DOHH2 (cell line): ENCODE measurements around the gene KCNAB1.
"Not testable (repeated sequence)": the region's sequence is repeated elsewhere in the genome, so short reads cannot be mapped to it uniquely, and the experiment has no call there.

Experiments used
- H3F3A ChIP-seq: fragments of 200-600 bp; sonication (generic), shearing (Covaris generic); 2 replicates; pipeline ENCODE4 v1.6.0; 2016; ENCODE audit warnings: antibody characterized with exemption, mild to moderate bottlenecking; ENCODE audit not compliant: control insufficient read depth, insufficient read depth
- H3K27ac ChIP-seq: fragments of 200-600 bp; sonication (generic); 2 replicates; pipeline ENCODE4 v1.5.1; 2014; ENCODE audit warnings: low read depth, mild to moderate bottlenecking, low read length, moderate library complexity
- H3K27me3 ChIP-seq: fragments of 200-600 bp; sonication (generic); 2 replicates; pipeline ENCODE4 v1.6.1; 2014; ENCODE audit warnings: mild to moderate bottlenecking, low read length, mixed read lengths; ENCODE audit not compliant: control insufficient read depth
- H3K36me3 ChIP-seq: fragments of 200-600 bp; sonication (generic); 2 replicates; pipeline ENCODE4 v1.6.1; 2014; ENCODE audit warnings: mild to moderate bottlenecking, low read length, moderate library complexity, mixed read lengths; ENCODE audit not compliant: control insufficient read depth
- H3K4me1 ChIP-seq: fragments of 200-600 bp; sonication (generic); 2 replicates; pipeline ENCODE4 v1.6.1; 2014; ENCODE audit warnings: mild to moderate bottlenecking, low read length, mixed read lengths; ENCODE audit not compliant: control insufficient read depth
- H3K4me2 ChIP-seq: fragments of 200-600 bp; sonication (generic); 2 replicates; pipeline ENCODE4 v1.6.0; 2014; ENCODE audit warnings: mild to moderate bottlenecking, low read length, moderate library complexity
- H3K4me3 ChIP-seq: fragments of 200-600 bp; sonication (generic); 2 replicates; pipeline ENCODE4 v1.5.1; 2014; ENCODE audit warnings: mild to moderate bottlenecking, low read length, mixed read lengths
- H3K79me2 ChIP-seq: fragments of 200-600 bp; sonication (generic); 2 replicates; pipeline ENCODE4 v1.6.1; 2014; ENCODE audit warnings: mild to moderate bottlenecking, low read length, mixed read lengths; ENCODE audit not compliant: control insufficient read depth
- H3K9me2 ChIP-seq: fragments of 200-600 bp; sonication (generic); replicated peaks from 2 replicates; pipeline ENCODE4 v1.6.1; 2014; ENCODE audit warnings: mild to moderate bottlenecking, low read length, mixed read lengths; ENCODE audit not compliant: control insufficient read depth
- H3K9me3 ChIP-seq: fragments of 200-600 bp; sonication (generic); 2 replicates; pipeline ENCODE4 v1.6.1; 2014; ENCODE audit warnings: antibody characterized with exemption, low read length, mixed read lengths; ENCODE audit not compliant: control insufficient read depth, insufficient read depth
- H4K20me1 ChIP-seq: fragments of 200-600 bp; sonication (generic); 2 replicates; pipeline ENCODE4 v1.6.0; 2014; ENCODE audit warnings: low read depth, mild to moderate bottlenecking, antibody characterized with exemption, low read length, moderate library complexity; ENCODE audit not compliant: control insufficient read depth, insufficient read depth
- EZH2phosphoT487 ChIP-seq: fragments of 200-600 bp; sonication (generic); IDR thresholded peaks from 2 replicates; pipeline ENCODE4 v1.6.1; 2017; ENCODE audit warnings: borderline replicate concordance, mild to moderate bottlenecking, antibody characterized with exemption, low read length, moderate library complexity, mixed read lengths
- TF ChIP-seq, protein P1 (sequence below): fragments of 200-600 bp; sonication (generic); IDR thresholded peaks from one replicate; pipeline ENCODE4 v1.5.1; 2014; ENCODE audit warnings: antibody characterized with exemption, mild to moderate bottlenecking, low read depth, low read length; ENCODE audit not compliant: poor library complexity, severe bottlenecking

Gene KCNAB1

DNA sequence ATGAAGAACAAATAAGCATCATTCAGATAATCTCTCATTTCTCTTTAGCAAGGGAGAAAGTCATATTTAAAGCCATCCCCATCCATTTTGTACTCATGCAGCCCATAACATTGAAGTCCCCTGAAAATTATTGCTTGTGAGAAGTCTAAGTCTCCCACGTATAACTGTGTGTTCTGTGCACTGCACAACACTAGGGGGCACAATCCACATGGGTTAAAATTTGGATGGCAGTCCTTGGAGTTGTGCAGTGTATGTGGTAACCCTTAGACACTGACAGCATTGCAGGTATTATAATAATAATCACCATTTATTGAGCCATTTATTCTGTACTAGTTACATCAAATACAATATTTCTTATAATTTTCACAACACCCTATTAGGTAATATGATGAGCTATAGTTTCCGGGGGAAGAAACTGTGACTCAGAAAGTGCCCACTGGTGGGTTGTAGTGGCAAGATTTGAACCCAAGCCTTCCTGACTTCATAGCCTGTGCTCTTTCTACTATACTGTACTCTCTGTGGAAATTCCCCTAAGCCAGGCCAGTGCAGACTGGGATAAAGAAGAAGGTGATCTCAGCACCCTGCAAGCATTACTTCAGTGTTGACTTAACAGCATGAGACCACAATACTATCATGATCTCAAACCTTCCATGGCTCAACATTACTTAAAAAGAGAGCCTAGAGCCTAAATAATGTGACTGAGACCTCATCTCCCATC lies 15.7 kb downstream of the KCNAB1 start:
- H3K4me3 ChIP-seq: no peak overlapping the region
- H3K9me3 ChIP-seq: no peaks in the 10 kb centered on the region
- no peaks in the 10 kb centered on the region for H4K20me1 ChIP-seq
- no peak overlapping the region for H3K27ac ChIP-seq
- no peaks in the 10 kb centered on the region for H3K79me2 ChIP-seq
- peaks cover 6% of the 10 kb centered on the region for H3K27me3 ChIP-seq
- H3K4me2 ChIP-seq: no peak overlapping the region
- H3K4me1 ChIP-seq: no peaks in the 10 kb centered on the region
- no peaks in the 10 kb centered on the region for H3K9me2 ChIP-seq
- TF ChIP-seq EZH2phosphoT487: no peak
- TF ChIP-seq, protein P1, sequence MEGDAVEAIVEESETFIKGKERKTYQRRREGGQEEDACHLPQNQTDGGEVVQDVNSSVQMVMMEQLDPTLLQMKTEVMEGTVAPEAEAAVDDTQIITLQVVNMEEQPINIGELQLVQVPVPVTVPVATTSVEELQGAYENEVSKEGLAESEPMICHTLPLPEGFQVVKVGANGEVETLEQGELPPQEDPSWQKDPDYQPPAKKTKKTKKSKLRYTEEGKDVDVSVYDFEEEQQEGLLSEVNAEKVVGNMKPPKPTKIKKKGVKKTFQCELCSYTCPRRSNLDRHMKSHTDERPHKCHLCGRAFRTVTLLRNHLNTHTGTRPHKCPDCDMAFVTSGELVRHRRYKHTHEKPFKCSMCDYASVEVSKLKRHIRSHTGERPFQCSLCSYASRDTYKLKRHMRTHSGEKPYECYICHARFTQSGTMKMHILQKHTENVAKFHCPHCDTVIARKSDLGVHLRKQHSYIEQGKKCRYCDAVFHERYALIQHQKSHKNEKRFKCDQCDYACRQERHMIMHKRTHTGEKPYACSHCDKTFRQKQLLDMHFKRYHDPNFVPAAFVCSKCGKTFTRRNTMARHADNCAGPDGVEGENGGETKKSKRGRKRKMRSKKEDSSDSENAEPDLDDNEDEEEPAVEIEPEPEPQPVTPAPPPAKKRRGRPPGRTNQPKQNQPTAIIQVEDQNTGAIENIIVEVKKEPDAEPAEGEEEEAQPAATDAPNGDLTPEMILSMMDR: peak; percentile 44
- no peaks in the 10 kb centered on the region for H3F3A ChIP-seq
- H3K36me3 ChIP-seq: no peaks in the 10 kb centered on the region

DNA sequence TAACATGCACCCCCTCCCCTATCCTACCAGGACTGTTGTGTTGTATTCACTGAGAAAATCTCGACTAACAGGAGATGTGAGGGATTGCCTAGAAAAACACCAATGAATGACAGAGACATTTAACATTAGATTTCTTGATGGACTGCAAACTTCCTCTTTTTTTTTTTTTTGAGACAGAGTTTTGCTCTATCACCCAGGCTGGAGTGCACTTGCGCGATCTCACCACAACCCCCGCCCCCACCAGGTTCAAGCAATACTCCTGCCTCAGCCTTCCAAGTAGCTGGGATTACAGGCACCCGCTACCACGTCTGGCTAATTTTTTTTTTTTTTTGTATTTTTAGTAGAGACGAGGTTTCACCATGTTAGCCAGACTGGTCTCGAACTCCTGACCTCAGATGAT lies 17.0 kb downstream of the KCNAB1 start:
- not testable (repeated sequence) for H3K9me3 ChIP-seq, H3K4me2 ChIP-seq, H3K79me2 ChIP-seq, H3K4me1 ChIP-seq, H3K27me3 ChIP-seq, H3K36me3 ChIP-seq, H3K9me2 ChIP-seq, H3F3A ChIP-seq, H3K27ac ChIP-seq, H4K20me1 ChIP-seq, H3K4me3 ChIP-seq

DNA sequence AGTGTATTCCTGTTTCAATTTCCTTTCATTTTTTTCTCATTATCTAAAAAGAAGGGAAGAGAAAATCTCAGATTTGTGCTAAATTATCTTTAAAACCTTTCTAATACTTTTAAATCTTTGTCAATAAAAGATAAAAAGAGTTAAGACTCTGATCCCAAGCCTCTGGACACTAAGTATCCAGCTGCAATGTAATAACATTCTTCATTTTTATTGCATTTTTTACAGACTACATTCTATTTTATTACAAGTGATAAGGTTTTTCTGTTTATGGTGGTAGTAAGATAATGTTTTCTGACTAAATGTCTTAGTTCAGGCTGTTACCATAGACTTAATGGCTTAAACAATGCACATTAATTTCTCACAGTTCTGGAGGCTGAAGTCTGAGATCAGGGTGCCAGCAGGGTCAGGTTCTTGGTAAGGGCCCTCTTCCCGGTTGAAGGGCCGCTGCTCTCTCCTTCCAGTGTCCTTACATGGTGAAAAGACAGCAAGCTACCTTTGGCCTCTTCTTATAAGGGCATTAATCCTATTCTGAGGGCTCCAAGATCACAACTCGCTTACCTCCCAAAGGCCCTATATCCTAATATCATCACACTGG lies 19.7 kb downstream of the KCNAB1 start:
- no peaks in the 10 kb centered on the region for H4K20me1 ChIP-seq
- H3F3A ChIP-seq: no peaks in the 10 kb centered on the region
- no peak for TF ChIP-seq EZH2phosphoT487
- TF ChIP-seq, protein P1: no peak
- H3K4me3 ChIP-seq: no peak overlapping the region
- H3K27me3 ChIP-seq: peaks cover 5% of the 10 kb centered on the region
- no peaks in the 10 kb centered on the region for H3K9me2 ChIP-seq
- H3K9me3 ChIP-seq: no peaks in the 10 kb centered on the region
- no peak overlapping the region for H3K27ac ChIP-seq
- H3K36me3 ChIP-seq: no peaks in the 10 kb centered on the region
- H3K4me2 ChIP-seq: no peak overlapping the region
- no peaks in the 10 kb centered on the region for H3K4me1 ChIP-seq
- no peaks in the 10 kb centered on the region for H3K79me2 ChIP-seq

DNA sequence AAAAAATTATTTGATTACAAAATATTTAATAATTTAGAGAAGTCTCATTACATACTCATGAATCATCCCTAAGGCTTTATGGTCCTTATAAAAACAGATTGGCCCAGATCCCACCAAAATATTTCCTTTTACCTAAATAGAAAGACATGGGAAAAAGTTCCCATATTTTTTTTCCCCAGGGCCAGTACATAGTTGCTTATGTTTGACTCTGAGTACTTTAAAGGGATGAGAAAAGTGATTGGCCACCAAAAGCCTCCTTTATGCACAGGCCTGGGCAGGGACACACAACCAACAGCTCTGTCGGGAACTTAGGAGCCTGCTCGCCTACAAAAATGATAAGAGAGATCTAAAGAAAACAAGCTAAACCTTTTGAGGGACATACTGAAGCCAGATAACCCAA lies 22.3 kb downstream of the KCNAB1 start:
- H3F3A ChIP-seq: no peaks in the 10 kb centered on the region
- H3K27ac ChIP-seq: no peak overlapping the region
- H3K36me3 ChIP-seq: no peaks in the 10 kb centered on the region
- no peaks in the 10 kb centered on the region for H3K4me1 ChIP-seq
- H3K9me2 ChIP-seq: no peaks in the 10 kb centered on the region
- TF ChIP-seq, protein P1: no peak
- no peak for TF ChIP-seq EZH2phosphoT487
- no peaks in the 10 kb centered on the region for H3K9me3 ChIP-seq
- peaks cover 5% of the 10 kb centered on the region for H3K27me3 ChIP-seq
- no peaks in the 10 kb centered on the region for H4K20me1 ChIP-seq
- no peak overlapping the region for H3K4me3 ChIP-seq
- no peak overlapping the region for H3K4me2 ChIP-seq
- no peaks in the 10 kb centered on the region for H3K79me2 ChIP-seq
